ENCODE measurements around the gene CPT1A.
"Not testable (repeated sequence)": the region's sequence is repeated elsewhere in the genome, so short reads cannot be mapped to it uniquely, and the experiment has no call there.

Gene CPT1A

DNA sequence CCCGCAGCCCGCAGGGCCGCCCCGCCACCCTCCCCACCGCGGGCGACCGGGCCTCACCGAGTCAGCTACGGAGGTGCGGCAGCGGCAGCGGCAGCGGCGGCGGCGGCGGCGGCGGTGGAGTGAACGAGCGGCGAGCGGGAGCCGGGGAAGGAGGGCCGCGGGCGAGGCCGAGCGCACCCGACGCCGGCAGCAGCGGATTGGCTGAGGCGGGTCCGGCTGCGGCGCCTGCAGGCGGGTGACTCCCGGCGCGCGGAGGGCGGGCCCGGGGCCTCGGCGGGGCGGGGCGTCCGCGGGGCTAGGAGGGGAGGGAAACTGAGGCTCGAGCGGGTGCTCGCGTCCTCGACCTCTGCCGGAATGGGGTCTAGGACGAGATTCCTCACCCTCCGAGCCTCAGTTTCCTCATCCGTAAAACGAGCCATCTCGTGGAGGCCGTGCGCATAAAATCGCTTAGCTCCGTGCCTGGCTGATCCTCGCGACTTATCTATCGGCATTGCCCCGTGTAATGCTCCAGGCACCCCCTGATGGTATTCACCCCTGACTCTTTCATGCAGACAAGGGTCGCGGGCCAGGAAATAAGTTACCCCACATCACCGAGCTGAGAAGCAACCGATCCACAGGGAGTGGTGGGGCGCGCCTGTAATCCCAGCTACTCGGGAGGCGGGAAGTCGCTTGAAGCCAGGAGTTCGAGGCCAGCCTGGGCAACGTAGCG lies at the start of gene CPT1A:
Gene CPT1A, minus strand, starts transcription at position 199 of the 709 bp plus-strand sequence. CDS start 26,442 bp downstream, outside the sequence.
- DNase-seq, result peak; percentile 64

GRCh38 chr11:68890490-68891231 lies 48.9 kb upstream of the CPT1A start:
- DNase-seq, result peak; percentile 94

DNA sequence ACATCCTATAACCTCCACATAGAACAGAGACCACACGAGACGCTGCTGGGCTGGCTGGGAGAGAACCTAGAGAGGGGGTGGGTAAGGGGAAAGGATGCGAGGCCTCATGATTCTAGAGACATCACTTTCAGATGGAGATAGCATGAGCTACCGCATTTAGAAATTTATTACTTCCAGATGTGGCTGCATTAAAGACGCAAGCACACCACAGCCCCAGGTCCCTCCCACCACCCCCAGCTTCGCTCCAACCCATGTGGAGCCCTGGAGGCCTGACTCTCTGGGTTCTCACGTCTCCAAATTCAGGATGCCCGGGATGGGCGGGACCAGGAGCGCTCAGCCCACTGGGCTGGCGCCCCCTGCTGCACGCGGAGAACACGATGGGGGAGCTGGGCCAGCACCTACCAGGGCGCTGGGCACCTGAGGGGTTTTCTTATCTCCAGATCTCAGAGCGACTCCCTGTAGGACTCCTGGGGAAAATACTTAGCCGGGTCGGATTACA lies 48.3 kb upstream of the CPT1A start:
- DNase-seq, result peak; percentile 99

GRCh38 chr11:68884827-68885226 lies 43.1 kb upstream of the CPT1A start:
- not testable (repeated sequence) for DNase-seq

DNA sequence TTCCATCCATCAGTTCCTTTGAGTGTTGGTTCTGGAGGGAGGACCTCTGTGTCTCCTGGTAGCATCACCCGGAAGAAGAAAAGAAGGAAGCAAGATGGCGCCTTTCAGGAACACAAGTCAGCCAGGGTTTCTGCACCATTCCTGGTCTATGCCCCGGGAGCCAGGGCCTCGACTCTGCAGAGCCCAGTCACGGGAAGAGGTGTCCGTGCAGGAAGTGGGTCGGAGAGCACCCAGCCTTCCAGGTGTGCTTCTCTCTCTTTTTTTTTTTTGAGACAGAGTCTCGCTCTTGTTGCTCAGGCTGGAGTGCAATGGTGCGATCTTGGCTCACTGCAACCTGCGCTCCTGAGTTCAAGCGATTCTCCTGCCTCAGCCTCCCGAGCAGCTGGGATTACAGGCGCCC lies 40.7 kb upstream of the CPT1A start:
- DNase-seq, result no peak

DNA sequence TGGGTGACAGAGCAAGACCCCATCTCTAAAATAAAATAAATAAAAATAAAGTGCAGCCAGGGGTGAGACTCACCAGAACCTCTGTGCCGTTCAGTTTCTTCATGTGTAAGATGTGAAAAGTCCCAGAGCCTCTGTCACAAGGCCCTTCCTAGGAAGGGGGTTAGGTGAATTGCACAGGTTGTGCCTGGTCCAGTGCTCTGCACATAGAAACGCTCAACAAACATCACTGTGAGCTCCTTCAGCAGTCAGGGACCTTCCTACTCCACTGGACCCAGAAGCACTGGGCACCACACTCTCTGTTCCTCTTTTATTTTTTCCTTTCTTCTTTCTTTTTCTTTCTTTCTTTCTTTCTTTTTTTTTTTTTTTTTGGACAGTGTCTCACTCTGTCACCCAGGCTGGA lies 39.6 kb upstream of the CPT1A start:
- DNase-seq, result no peak

DNA sequence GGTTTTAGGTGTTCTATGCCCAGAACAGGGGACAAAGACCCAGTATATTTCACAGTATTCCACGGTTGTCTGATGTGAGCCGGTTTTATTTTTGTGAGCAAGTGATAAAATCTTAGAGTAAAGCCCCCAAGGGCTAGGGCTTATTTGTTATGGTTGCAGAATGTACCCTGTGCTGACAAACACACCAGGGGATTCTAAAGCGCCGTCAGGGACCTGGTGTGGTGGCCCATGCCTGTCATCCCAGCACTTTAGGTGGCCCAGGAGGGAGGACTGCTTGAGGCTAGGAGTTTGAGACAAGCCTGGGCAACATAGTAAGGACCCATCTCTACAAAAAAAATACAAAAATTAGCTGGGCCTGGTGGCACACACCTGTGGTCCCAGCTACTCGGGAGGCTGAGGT lies 39.1 kb upstream of the CPT1A start:
- DNase-seq, result no peak

- no peak for DNase-seq
These were observed 36.3 kb upstream of the CPT1A start for GRCh38 chr11:68878022-68878421.

DNA sequence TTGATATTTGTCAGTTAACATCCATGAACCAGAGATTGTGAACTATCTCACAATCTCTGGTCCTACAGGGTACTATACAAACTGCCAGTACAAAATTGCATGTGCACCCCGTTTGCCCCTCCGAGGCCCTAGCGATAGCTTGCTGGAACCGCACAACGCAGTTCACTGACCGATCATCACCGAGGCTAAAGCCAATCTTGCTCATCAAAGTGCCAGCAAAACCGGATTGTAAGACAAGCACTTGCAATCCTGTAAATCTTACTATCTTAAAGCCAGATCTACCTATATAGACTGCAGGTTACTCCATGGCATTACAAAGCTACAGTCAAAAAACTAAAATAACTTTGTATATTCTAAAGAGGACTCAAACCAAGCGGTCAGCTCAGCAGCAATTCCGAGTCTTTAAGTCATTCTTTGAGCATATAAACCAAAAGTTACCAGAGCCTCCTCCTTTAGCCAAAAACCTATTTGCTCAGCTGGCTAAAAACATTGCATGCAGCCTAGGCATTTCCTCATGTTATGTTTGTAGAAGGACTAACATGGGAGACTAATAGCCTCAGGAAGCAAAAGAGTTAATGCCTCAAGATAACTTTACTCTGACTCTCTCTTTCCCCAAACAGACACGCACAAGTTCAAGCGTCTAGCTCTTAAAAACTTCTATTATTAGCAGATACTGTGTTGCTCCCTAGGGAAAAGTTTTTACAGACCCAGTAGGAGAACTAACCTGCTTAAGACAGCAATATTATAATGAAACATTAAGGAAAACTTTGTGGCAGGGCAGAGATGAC lies 30.7 kb upstream of the CPT1A start:
- DNase-seq, result peak; percentile 54

DNA sequence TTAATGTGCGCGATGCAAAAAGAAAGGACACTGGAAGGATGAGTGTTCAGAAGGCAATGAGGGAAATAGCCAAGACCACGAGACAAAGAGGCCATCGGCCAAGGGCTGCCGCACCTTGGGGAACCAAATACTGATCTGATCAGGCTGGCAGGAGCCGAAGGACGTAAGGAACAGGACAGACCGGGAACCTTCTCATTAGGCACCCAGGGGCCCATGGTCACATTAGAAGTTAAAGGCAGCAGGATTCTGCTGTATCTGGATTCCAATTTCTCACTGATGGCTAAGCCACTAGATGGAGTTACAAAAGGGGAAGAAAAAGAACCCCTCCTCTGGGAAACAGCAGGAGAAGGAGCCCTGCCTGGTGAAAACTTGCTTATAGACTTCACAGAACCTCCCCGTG lies 28.8 kb upstream of the CPT1A start:
- no peak for DNase-seq

- DNase-seq, result no peak
These were observed 26.6 kb upstream of the CPT1A start for GRCh38 chr11:68868221-68868835.

GRCh38 chr11:68867066-68867465 lies 25.4 kb upstream of the CPT1A start:
- DNase-seq, result no peak

DNA sequence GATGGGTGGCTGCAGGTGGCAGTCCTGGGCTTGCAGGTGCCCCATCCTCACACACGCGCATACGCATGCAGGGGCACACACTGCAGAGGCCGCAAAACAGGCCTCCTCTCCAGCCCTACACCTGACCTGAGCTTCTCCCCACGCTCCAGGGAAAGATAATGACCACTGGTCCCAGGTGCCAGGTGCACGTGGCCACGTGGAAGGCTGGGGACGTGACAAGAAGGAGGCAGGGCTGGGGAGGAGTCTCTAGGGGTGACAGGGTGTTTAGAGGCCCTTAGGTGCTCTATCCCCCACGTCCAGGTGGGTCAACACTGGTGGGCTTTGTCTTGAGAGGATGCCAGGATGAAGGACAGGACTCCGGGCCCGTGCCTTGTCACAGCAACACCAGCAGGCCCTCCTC lies 23.5 kb upstream of the CPT1A start:
- no peak for DNase-seq

DNA sequence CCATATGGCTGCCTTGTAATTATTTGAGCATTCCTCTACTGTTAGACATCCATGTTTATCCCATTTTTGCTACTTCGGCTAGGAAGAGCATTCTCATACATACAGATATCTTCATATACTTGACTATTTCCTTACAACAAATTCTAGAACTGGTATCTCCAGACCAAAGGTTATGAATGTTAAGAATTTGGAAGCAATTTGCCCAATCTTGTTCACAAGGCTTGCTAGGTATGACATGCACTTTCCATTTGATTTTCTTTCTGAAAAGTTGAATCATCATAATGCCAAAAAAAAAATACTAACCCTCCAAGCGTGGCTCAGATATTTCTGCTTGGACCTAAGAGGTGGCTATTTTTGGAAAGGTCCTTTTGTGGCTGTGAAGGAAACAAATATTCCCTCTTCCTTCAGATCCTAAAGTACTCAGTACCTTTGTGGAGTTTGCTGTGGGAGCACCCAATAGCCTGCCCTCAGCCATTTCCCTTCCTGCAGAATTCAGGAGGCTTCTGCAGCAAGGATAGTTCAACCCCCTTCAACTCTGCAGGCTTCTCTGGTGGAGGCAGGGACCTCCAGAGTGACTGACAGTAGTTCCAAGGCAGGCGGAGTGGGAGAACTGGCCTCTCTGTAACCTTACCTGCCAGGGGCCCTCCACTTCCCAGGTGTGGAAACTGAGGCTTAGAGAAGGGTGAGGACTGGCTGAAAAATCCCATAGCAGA lies 22.0 kb upstream of the CPT1A start:
- no peak for DNase-seq

GRCh38 chr11:68862421-68862820 lies 20.7 kb upstream of the CPT1A start:
- no peak for DNase-seq

- DNase-seq, result no peak
These were observed 17.4 kb upstream of the CPT1A start for GRCh38 chr11:68859123-68859522.

DNA sequence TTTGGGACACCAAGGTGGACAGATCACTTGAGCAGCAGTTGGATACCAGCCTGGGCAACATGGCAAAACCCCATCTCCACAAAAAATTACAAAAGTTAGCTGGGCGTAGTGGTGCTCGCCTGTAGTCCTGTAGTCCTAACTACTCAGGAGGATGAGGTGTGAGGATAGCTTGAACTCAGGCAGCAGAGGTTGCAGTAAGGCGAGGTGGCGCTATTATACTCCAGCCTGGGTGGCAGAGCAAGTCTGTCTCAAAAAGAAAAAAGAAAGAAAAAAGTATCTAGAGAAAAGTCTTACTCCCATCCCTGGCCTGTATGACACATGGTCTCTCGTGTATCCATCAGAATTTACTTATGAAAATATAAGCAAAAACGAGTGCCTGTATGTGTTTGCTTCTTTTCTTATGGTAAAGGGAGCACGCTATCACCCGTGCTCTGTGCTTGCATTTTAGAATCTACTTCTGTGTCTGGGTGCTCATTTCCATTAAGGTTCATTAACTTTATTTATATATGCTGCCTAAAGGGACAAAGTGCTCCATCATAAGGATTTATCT lies 15.4 kb upstream of the CPT1A start:
- DNase-seq, result no peak

- DNase-seq, result not testable (repeated sequence)
These were observed 14.8 kb upstream of the CPT1A start for GRCh38 chr11:68856425-68857030.

GRCh38 chr11:68855205-68855981 lies 13.7 kb upstream of the CPT1A start:
- no peak for DNase-seq

GRCh38 chr11:68854273-68854958 lies 12.7 kb upstream of the CPT1A start:
- DNase-seq, result no peak

Measured in fibroblast of upper back skin (primary cell).